Right renal cortex interstitium (tissue), 3 donors: ENCODE data around the gene TIMM13. TPM values are rescaled to one million over a fixed set of nuclear protein-coding genes. Genes with fewer than 3 reads are reported as not detected.

Experiments used
- DNase-seq, 3 donors: peaks; one replicate each; pipeline ENCODE4 v3.0.0-alpha.2; 2013; ENCODE audit warnings: low read depth in 3 of 3, low spot score in 2 of 3
- polyA plus RNA-seq, 3 donors: library from polyadenylated mRNA; unstranded; fragments of 120-200 nt; gene quantifications; one replicate each; pipeline ENCODE4 v1.2.1, GENCODE V29; 2013; ENCODE audit not compliant: insufficient read length in 3 of 3

The TIMM13 gene
- polyA plus RNA-seq, 3 donors = 55.2 to 73.1 (median 56.7) TPM

DNA sequence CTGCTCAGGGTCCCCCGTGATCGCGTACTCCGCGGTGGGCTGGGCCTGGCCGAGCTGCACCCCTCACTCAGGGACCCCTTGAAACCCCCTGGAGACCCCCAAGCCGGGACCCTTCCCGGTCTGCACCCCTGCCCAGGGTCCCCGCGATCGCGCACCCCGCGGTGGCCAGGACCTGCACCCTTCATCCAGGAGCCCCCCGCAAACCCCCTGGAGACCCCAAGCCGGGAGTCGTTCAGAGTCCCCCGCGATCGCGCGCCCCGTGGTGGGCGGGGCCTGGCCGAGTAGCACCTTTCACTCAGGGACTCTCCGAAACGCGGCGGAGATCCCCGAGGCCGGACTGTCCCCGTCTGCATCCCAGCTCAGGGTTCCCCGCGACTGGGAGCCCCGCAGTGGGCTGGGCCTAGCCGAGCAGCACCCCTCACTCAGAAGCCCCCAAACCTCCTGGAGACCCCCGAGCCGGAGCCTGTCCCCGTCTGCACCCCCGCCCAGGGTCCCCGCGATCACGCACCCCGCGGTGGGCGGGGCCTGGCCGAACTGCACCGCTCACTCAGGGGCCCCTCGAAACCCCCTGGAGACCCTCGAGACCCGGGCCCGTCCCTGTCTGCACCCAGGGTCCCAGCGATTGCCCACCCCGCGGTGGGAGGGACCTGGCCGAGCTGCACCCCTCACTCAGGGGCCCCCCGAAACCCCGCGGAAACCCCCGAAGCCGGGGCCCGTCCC, 28.6 kb upstream of the TIMM13 start:
- no peak for DNase-seq

DNA sequence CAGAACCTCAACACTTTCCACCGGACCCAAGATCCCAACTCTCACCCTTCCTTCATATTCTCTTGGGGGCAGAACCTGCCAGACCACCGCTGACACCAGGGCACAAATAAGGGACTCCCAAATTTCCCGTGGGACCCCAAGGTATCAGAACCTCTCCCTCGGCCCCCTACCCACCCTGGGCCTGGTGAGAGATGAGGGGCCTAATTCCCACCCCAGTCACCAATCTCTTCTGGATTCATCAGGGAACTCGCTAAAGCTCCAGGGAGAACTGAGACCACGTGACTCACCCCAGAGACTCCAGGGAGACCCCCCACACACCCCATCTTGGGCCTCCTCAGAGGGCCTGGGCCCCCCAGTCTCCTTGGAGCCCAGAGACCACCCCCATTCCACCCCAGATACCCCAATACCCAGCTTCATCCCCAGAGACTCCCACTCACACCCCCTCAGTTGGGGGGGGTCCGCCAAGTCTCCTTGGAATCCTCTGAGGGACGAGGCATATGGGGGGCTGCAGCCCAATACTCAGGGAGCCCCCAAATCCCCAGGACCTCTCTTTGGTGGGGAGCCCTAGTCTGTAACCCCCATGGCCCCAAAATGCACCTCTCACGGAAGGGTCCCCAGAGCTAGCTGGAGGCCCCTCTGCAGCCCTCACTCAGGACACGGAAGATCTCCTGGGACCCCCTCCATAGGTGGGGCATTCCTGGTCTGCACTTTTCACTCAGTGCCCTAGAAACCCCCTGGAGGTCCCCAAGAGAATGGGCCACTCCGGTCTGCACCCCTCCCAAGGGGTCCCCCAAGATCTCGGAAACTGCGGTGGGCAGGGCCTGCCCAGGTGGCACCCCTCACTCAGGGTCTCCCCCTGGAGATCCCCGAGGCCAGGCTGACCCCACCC, 27.8 kb upstream of the TIMM13 start:
- DNase-seq = no peak

DNA sequence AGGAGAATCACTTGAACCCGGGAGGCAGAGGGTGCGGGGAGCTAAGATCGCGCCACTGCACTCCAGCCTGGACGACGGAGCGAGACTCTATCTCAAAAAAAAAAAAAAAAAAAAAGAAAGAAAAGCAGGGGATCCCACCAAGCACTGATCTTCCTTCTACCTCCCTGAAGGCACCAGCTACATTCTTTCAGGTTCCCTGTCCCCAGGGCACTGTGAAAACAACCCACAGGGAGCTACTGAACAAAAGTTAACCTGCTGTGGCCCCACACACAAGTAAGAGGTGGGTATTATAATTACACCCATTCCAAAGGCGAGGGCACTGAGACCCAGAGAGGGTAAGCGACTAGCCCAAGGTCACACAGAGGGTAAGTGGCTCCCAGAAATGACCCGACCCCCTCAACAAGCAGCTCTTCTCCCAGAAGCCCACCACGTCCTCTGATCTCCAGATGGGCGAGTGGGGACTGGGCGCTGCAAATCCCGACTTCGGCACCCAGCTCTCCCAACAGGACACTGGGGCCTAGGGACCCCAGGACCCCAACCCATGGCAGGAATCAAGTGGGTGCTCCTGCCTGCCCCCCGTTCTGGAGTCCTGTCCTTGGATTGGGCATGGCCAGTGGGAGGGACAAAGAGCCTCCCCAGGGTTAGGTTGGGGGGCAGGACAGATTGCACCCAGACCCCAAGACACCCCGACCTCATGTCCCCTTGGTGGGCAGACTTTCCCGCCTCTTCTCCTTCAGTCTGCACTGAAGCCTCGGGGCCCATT, 27.0 kb upstream of the TIMM13 start:
- no peak for DNase-seq

DNA sequence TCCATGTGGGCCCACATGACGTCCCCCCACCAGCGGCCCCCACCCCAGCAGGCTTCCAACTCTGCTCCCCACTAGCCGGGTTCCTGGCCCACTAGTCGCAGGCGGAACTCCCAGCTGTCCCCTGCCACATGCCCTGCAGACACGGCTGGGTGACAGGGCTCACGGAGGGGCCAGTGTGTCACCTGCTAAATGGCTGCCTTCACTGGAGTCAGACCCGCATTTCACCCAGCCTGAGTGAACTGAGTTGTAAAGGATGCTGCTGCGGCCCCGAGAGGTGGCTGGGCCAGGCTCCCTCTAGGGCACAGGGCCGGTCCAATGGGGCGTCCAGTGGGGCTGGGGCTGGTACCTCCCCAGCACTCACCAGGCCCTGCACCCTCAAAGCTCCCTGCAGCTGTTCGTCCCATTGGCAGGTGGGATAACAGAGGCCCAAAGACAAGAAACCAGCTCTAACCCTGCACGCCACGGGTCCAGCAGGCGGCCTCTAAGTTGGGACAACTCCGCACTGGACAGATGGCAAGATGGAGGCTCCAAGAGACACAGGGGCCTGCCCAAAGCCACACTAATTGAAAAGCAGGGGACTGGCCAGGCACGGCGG, 26.1 kb upstream of the TIMM13 start:
- DNase-seq = no peak

DNA sequence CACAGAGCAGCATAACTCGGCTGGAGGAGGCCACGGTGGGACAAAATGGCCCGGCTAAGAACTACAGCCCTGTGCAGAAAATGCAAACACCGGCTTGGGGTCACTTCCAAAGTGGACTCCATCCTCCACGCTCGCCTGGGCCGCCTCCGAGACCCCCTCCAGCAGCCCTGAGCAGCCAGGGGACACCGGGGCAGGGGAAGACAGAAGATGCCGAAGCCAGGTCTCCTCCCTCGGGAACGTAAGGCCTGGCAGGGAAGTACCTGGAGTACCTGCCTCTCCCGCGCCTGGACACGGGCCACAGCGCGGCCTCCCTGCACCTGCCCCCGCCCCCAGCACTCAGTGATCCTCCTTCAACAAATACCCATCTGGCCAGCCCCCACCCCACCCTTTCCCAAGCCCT, 24.4 kb upstream of the TIMM13 start:
- no peak for DNase-seq

DNA sequence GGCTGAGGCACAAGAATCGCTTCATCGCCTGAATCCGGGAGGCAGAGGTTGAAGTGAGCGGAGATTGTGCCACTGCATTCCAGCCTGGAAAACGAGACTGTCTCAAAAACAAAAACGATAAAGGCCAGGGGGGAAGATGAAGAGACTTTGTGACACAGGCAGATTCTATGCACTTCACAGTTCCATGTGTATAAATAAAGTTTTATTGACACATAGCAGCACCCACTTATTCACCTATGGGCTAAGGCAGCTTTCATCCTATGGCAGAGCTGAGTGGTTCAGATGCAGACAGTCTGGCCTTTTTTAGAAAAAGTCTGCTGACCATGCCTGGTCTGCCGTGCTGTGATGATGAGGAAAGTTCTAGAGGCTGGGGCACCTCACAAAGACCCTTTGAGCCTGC, 23.8 kb upstream of the TIMM13 start:
- DNase-seq = no peak

DNA sequence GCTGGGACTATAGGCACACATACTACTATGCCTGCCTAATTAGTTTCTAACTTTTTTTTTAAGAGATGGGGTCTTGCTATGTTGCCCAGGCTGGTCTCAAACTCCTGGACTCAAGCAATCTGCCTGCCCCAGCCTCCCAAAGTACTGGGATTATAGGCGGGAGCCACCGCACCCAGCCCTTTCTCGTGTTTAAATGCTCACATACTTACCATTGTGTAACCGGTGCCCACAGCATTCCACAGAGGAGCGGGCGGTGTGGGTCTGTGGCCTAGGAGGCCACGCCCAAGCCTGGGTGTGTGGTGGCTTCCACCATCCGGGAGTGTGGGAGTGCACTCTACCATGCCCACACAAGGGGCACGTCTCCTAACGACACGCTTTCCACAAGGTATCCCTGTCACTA, 21.6 kb upstream of the TIMM13 start:
- no peak for DNase-seq

DNA sequence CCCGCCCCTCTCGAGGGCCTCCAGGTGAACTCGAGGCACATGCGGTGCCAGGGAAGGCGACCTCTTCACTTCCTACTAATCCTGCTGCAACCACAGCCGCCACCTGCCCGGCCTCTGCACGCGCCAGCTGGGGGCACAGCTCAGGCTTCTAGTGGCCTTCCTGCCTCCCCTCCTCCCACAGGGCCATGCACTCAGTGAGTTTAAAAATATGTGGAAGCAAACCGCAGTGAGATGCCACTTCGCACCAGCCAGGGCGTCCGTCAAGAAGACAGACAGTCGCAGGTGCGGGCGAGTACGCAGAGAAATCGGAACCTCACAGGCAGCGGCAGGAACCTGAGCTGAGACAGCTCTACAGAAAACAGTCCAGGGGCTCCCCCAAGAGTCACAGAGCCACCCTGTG, 19.0 kb upstream of the TIMM13 start:
- DNase-seq = no peak

DNA sequence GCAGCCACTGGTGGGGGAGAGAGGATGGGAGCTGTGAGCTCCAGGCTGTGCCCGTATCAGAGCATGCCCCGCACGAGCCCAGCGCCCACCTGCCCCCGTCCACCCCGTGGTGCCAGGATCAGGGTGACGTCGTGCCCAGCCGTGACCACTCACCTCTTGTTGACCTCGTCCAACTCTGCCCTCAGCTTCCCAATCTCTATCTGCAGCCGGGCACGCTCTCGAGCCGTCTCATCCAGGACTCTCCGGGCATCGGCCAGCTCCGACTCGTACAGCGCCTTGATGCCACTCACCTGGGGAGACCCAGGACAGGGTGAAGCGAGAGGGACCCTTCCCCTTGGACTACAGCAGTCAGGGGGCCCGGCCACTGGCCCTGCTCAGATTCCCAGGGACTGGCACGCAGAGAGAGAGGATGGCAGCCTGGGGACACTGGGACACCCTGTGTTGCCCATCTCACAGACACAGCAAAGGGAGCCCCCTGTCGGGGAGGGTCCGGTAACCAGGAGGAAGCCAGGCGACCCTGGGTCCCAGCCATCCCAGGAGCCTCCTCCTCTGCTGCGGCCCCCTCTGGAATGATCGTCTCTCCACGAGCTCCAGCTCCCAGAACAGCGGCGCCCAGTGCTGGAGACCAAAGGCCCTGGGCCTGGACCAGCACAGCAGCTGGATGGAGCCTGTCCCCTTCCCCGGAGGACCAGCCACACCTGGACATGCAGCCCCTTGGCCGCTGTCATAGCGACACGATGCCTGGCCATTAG, 17.0 kb upstream of the TIMM13 start:
- no peak for DNase-seq

DNA sequence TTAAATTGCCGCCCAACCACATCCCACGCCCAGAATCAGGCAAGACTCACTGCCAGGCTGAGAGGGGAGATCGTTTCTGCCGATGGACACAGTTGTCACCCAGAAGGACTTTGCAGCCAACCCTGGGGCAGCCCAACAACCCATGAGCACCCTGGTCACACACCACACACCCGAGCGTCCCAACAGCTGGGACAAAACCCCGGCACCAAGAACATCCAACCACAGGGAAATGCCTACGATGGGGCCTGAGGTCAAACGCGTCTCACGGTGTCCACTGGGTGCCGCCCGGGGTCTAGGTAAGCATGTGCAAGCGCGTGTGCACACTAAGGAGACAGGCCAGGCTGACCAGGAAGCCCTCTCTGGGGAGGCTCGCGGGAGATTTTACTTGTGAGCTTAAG, 16.4 kb upstream of the TIMM13 start:
- no peak for DNase-seq

DNA sequence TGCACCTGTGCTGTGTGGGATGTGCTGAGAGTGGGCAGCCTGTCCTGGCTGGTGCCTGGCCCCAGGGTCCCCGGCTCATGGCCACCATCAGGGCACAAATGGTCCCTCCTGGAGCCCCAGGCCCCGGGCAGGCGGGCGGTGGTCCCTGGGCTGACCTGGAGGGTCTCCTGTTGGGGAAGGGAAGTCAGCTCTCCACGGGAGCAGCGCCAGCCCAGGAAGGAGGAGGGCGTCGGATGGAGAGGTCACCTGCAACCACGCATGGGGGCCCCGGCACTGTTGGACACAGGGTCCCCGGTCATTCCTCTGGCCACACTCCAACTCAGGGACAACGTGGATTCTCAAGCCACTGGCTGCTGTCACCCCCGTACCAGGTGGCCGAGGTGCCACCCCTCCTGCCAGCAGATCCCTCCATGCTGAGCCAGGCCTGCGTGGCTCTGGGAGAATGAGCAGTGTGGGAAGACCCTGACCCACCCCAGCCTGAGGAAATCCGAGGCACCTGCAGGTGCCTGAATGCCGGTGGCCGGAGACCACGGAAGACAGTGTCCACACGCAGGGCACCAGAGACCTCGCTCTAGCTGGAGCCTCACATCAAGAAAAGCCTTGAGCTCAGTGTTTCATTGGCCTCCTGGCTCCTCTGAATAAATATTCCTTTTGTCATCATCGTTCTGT, 15.9 kb upstream of the TIMM13 start:
- DNase-seq = no peak

DNA sequence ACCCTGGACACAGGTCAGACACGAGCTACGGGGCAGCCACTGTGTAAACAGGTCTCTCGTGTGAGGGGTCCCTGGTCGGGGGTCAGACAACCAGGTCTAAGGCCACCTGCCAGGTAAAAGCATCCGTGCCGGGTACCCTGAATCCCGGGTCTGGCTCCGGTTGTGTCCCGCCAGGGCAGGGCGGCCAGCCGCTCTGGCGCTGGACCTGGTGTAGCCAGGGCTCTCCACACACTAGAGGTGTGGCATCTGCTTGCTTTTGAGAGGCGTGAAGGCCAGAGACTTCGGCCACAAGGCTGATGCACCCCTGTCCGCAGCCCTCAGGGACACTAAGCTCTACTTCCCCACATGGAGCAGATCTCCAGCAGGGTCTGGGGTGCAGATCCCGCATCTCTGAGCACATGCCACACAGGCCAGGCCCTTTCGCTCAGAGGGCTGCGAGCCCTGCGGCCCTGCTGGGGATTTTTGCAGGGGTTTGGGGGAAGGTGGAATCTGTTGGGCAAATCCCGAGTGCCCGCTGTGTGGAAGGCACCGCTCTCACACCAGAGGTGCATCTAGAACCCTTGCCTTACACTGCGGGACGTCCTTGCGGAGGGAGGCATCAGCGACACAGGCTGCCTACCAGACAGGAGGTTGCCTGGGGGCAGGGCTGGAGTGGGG, 13.8 kb upstream of the TIMM13 start:
- DNase-seq = no peak

DNA sequence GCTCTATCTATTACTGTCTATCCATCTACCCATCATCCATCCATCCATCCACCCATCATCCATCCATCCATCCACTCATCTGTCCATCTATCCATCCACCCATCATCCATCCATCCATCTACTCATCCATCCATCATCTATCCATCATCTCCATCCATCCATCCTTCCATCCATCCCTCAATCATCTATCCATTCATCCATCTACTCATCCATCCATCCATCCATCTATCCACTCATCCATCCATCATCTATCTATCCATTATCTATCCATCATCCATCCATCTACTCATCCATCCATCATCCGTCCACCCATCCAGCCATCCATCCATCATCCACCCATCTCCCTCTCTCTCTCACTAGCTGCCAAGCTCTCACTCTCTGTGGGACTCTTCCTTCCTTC, 13.1 kb upstream of the TIMM13 start:
- no peak for DNase-seq

DNA sequence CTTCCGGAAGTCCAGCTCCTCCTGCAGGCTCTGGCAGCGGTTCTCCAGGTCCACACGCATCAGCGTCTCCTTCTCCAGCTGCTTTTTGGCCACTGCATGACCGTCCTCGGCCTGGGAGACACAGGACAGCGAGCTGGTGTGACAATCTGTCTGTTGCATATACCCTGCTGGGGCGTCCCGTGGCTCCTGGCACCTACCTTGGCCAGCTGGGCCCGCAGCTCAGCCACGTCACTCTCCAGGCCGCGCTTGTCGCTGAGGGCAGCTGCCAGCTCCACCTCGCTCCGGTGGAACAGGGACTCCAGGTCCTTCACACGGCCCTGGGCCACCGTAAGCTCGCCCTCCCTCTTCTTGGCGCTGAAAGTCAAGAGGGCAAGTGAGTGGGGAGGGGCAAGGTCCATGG, 10.8 kb upstream of the TIMM13 start:
- DNase-seq = no peak

DNA sequence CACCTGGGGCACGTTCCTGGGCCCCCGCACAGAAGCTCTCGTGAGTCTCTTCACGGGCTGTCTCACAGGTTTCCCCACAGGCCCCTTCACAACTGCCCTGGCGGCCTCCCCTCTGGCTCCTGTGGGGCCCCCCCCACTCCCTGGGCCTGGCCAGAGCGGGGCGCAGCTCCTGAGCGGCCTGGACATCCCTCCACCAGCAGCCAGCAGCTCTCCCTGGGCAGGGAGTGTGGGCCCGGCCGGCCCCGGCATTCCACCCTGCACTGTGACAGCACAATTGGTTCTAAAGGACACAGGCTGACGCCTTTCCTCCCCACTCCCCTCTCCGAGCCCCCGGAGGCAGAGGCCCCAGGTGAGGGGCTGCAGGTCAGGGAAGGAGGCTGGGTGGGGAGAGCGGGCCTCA, 9.5 kb upstream of the TIMM13 start:
- DNase-seq = no peak

DNA sequence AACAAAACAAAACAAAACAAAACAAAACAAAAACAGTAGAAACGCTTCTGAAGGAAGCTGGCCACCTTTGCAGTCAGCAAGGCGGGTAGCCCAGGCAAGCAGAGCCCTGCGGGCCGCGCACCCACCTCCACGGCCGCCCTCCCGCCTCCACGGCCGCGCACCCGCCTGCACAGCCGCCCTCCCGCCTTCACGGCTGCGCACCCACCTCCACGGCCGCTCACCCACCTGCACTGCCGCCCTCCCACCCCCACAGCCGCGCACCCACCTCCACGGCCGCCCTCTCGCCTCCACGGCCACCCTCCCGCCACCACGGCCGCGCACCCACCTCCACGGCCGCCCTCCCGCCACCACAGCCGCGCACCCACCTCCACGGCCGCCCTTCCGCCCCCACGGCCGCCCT, 9.0 kb upstream of the TIMM13 start:
- DNase-seq = no peak

DNA sequence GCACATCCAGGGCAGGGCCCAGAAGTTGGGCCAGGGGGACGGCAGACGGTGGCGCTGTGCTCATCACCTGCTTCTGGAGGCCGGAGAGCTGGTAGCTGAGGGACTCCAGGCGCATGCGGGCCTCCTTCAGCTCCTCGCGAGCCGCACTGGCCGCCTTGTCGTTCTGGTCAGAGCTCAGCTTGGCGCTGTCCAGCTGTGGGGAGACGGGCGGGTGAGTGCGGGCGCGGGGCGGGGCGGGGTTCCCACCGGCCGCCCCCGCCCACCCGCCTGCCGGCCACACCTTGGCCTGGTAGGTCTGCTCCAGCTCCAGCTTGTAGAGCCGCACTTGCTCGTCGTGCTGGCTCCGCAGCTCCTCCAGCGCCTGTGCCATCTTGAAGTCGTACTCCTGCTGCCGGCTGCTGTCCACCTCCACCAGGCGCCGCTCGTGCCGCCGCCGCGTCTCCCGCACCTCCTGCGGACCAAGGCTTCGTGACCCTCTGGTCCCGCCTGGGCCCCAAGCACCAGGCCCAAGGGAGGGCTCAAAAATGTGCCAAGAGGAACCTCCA, 7.4 kb upstream of the TIMM13 start:
- DNase-seq = no peak

DNA sequence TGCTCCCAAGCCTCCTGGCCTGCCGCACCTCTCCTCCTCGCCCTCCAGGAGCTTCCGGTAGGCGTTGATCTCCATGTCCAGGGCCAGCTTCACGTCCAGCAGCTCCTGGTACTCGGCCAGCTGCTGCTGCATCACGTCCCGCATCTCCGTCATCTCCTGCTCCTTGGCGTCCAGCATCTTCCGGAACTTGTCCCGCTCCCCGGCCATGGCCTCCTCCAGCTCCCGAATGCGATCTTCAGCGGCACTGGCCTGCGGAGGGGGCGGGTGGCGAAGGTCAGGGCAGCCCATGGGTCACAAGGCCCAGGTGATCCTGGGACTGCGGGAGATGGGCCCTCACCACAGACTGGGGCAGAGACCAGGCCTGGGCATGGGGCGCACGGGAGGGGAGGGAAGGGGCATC, 6.9 kb upstream of the TIMM13 start:
- DNase-seq = no peak

DNA sequence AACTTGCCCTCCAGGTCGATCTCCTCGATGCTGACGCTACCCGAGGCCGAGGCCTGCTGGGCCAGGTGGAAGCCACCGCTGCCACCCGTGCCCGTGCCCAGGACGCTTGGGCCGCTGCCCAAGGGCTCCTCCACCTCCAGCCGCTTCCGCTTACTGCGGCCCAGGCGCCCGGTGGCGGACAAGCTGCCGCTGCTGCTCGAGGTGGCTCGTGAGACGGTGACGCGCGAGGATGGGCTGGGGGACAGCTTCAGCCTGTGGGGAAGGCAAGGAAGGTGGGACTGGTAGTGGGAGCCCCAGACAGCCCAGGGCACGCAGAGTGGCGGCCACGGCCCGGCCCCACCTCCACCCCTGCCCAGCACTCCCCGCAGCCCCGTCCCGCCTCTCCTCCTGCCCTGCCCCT, 6.5 kb upstream of the TIMM13 start:
- no peak for DNase-seq
